Duodenal mucosa (tissue), 2 donors: Measurements from ENCODE around the gene KCNK13.
"Not testable (repeated sequence)": the region's sequence is repeated elsewhere in the genome, so short reads cannot be mapped to it uniquely, and the experiment has no call there.

ENCODE experiments used
- H3K27ac ChIP-seq: one replicate; pipeline ENCODE4 v1.7.0; 2013; ENCODE audit warnings: low read depth, low read length
- H3K27me3 ChIP-seq, 2 donors: one replicate each; pipeline ENCODE4 v1.7.0; 2013; ENCODE audit warnings: low read length in 2 of 2, control low read depth in 1 of 2; ENCODE audit not compliant: insufficient read depth in 2 of 2, control insufficient read depth in 1 of 2
- H3K36me3 ChIP-seq, 2 donors: one replicate each; pipeline ENCODE4 v1.7.0; 2013; ENCODE audit warnings: low read length in 2 of 2, control low read depth in 1 of 2; ENCODE audit not compliant: insufficient read depth in 2 of 2, control insufficient read depth in 1 of 2
- H3K4me1 ChIP-seq, 2 donors: one replicate each; pipeline ENCODE4 v1.7.0; 2013; ENCODE audit warnings: low read length in 2 of 2, control low read depth in 1 of 2; ENCODE audit not compliant: insufficient read depth in 2 of 2, control insufficient read depth in 1 of 2
- H3K4me3 ChIP-seq, 2 donors: one replicate each; pipeline ENCODE4 v1.7.0; 2013; ENCODE audit warnings: low read length in 2 of 2, low read depth in 1 of 2
- H3K9ac ChIP-seq, 2 donors: one replicate each; pipeline ENCODE4 v1.7.0; 2013; ENCODE audit warnings: low read length in 2 of 2, low read depth in 1 of 2
- H3K9me3 ChIP-seq, 2 donors: one replicate each; pipeline ENCODE4 v1.7.0; 2013; ENCODE audit warnings: low read length in 2 of 2, control low read depth in 1 of 2; ENCODE audit not compliant: control insufficient read depth in 1 of 2

Gene KCNK13

GRCh38 chr14:90061685-90062126, at the start of gene KCNK13:
KCNK13 (plus strand) TSS chr14:90061994; CDS start chr14:90062206, 212 bp downstream.
- Histone ChIP-seq H3K27ac (no peak within 1 kb of the TSS), H3K36me3 (no peaks in the 10 kb centered on the region), H3K4me3 (peak within 1 kb of the TSS; percentile 53 to 54), H3K4me1 (peaks cover 8 to 20% of the 10 kb centered on the region in 2 donors), H3K27me3 (peaks cover 46% of the 10 kb centered on the region in 2 donors), H3K9me3 (no peaks in the 10 kb centered on the region), H3K9ac (no peak within 1 kb of the TSS)

- no peaks in the 10 kb centered on the region for H3K9me3 ChIP-seq
Measured at GRCh38 chr14:90017371-90017770, 44.4 kb upstream of the KCNK13 start.

GRCh38 chr14:90019824-90020523, 41.8 kb upstream of the KCNK13 start:
- Histone ChIP-seq H3K36me3 (peaks cover 0 to 44% of the 10 kb centered on the region in 2 donors), H3K27ac (no peak overlapping the region), H3K4me1 (no peaks in the 10 kb centered on the region), H3K27me3 (no peaks in the 10 kb centered on the region), H3K9ac (no peak overlapping the region), H3K9me3 (no peaks in the 10 kb centered on the region), H3K4me3 (no peak overlapping the region)

More at GRCh38 chr14:90017371-90017770, 44.4 kb upstream of the KCNK13 start:
- H3K27me3 ChIP-seq: no peaks in the 10 kb centered on the region
- no peak overlapping the region for H3K9ac ChIP-seq
- peaks cover 0 to 32% of the 10 kb centered on the region in 2 donors for H3K36me3 ChIP-seq
- H3K4me3 ChIP-seq: no peak overlapping the region
- H3K27ac ChIP-seq: no peak overlapping the region
- no peaks in the 10 kb centered on the region for H3K4me1 ChIP-seq

GRCh38 chr14:90023176-90023896, 38.5 kb upstream of the KCNK13 start:
- no peaks in the 10 kb centered on the region for H3K27me3 ChIP-seq
- no peak overlapping the region for H3K27ac ChIP-seq
- H3K36me3 ChIP-seq: peaks cover 5 to 57% of the 10 kb centered on the region in 2 donors
- H3K4me1 ChIP-seq: no peaks in the 10 kb centered on the region
- H3K4me3 ChIP-seq: no peak overlapping the region
- no peak overlapping the region for H3K9ac ChIP-seq
- no peaks in the 10 kb centered on the region for H3K9me3 ChIP-seq

GRCh38 chr14:90024910-90025309, 36.9 kb upstream of the KCNK13 start:
- H3K4me3 ChIP-seq: no peak overlapping the region
- no peak overlapping the region for H3K27ac ChIP-seq
- H3K4me1 ChIP-seq: no peaks in the 10 kb centered on the region
- H3K9ac ChIP-seq: no peak overlapping the region
- no peaks in the 10 kb centered on the region for H3K9me3 ChIP-seq
- no peaks in the 10 kb centered on the region for H3K27me3 ChIP-seq
- peaks cover 5 to 49% of the 10 kb centered on the region in 2 donors for H3K36me3 ChIP-seq

- not testable (repeated sequence) for H3K27me3 ChIP-seq, H3K27ac ChIP-seq, H3K4me1 ChIP-seq, H3K9ac ChIP-seq, H3K4me3 ChIP-seq, H3K9me3 ChIP-seq
- H3K36me3 ChIP-seq: peaks cover 5 to 47% of the 10 kb centered on the region in 2 donors
Measured at GRCh38 chr14:90026608-90027007, 35.2 kb upstream of the KCNK13 start.

GRCh38 chr14:90027842-90028241, 34.0 kb upstream of the KCNK13 start:
- no peak overlapping the region for H3K27ac ChIP-seq
- no peak overlapping the region for H3K4me3 ChIP-seq
- peaks cover 10 to 43% of the 10 kb centered on the region in 2 donors for H3K36me3 ChIP-seq
- no peak overlapping the region for H3K9ac ChIP-seq
- H3K4me1 ChIP-seq: no peaks in the 10 kb centered on the region
- H3K27me3 ChIP-seq: no peaks in the 10 kb centered on the region
- H3K9me3 ChIP-seq: no peaks in the 10 kb centered on the region

GRCh38 chr14:90034156-90034555, 27.6 kb upstream of the KCNK13 start:
- no peaks in the 10 kb centered on the region for H3K27me3 ChIP-seq
- no peaks in the 10 kb centered on the region for H3K4me1 ChIP-seq
- H3K4me3 ChIP-seq: no peak overlapping the region
- no peaks in the 10 kb centered on the region for H3K9me3 ChIP-seq
- no peak overlapping the region for H3K9ac ChIP-seq
- H3K27ac ChIP-seq: no peak overlapping the region
- peaks cover 16 to 26% of the 10 kb centered on the region in 2 donors for H3K36me3 ChIP-seq

- Histone ChIP-seq H3K36me3 (peaks cover 16 to 31% of the 10 kb centered on the region in 2 donors), H3K4me3 (no peak overlapping the region), H3K9ac (no peak overlapping the region), H3K27me3 (no peaks in the 10 kb centered on the region), H3K4me1 (no peaks in the 10 kb centered on the region), H3K27ac (no peak overlapping the region), H3K9me3 (no peaks in the 10 kb centered on the region)
Measured at GRCh38 chr14:90034835-90035525, 26.8 kb upstream of the KCNK13 start.
